T-helper 2 cell (primary cell): Measurements from ENCODE around the gene GALNS.
"Not testable (repeated sequence)": the region's sequence is repeated elsewhere in the genome, so short reads cannot be mapped to it uniquely, and the experiment has no call there.

ENCODE experiments used
- DNase-seq, 5 experiments: peaks; one replicate each; pipeline versions ENCODE4 v3.0.0 to v3.0.0-alpha.2; 2012 to 2022

The GALNS gene

DNA sequence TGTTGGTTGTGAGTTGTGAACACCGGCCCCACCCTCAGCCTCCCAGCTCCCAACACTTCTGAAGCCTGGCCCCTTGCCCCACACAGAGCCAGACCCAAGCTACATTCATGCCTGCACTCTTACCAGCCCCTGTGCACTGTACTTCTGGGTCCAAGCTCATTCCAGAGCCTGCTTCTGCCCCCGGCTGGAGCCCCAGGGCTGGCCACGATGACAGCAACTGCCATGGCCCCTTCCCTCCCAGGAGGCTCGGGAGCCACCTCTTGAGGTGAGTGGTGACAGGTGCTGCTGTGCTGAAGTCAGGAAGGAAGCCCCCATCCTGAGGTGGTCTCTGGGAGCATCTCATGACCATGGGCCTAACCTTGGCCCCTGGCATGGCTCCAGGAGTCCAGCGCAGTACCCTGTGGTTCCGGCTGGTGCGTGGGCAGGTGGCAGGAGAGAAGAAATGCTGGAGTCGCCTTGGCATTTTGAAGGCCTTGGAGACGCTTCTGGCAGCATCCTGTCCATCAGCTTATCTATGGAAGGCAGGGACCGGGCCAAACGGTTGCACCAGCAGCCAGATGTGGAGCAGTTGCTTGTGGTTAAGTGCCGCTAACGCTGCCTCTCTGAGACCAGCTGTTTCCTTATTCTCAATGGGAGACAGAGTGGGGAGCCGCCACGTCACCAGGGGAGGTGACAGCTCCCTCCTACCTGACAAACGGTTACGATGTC is 57.0 kb downstream of the GALNS start:
- DNase-seq: no peak

GRCh38 chr16:88798772-88799455 is 57.8 kb downstream of the GALNS start:
- DNase-seq: no peak

DNA sequence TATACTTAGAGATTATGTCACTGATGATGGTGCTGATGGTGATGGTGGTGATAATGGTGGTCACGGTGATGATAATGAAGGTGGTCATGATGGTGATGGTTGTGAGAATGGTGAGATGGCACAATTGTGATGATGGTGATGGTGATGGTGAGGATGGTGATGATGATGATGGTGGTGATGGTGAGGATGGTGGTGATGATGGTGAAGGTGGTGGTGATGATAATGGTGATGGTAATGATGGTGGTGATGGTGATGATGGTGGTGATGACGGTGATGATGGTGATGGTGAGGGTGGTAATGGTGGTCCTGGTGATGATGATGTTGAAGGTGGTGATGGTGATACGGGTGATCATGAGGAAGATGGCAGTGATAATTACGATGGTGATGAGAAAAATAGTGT is 58.7 kb downstream of the GALNS start:
- no peak for DNase-seq

DNA sequence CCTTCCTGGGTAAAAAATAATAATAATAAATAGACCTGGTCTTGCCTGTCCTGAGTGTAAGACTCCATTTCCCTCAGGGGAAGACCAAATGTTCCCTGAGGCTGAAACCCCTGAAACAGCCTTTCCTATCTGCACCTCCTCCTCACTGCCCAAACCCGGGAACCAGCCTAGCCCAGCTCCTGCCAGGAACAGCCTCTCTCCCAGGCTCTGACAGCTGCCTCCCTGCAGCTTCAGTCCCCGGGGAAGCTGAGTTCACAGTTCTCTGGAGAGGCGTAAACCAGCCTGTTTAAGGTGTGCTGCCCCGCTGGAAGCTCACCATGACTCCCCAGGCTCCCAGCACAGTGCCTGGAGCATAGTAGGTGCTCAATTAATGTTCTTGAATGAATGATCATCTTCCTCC is 60.5 kb downstream of the GALNS start:
- no peak for DNase-seq

GRCh38 chr16:88793251-88793954 is 63.3 kb downstream of the GALNS start:
- no peak for DNase-seq

GRCh38 chr16:88792668-88793250 is 64.0 kb downstream of the GALNS start:
- no peak for DNase-seq

- DNase-seq: no peak
Measured at GRCh38 chr16:88792078-88792550, 64.6 kb downstream of the GALNS start.

- DNase-seq: peak in 3 of 5 experiments; percentile 51 to 88 (median 56)
Measured at GRCh38 chr16:88790312-88791211, 66.2 kb downstream of the GALNS start.

GRCh38 chr16:88789594-88789993 is 67.2 kb downstream of the GALNS start:
- DNase-seq: no peak

DNA sequence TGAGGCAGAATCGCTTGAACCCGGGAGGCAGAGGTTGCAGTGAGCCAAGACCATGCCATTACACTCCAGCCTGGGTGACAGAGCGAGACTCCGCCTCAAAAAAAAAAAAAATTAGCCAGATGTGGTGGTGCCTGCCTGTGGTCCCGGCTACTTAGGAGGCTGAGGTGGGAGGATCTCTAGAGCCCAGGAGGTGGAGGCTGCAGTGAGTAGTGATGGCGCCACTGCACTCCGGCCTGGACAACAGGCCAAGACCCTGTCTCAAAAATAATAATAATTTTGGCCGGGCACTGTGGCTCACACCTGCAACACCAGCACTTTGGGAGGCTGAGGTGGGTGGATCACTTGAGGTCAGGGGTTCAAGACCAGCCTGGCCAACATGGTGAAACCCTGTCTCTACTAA is 68.0 kb downstream of the GALNS start:
- not testable (repeated sequence) for DNase-seq

DNA sequence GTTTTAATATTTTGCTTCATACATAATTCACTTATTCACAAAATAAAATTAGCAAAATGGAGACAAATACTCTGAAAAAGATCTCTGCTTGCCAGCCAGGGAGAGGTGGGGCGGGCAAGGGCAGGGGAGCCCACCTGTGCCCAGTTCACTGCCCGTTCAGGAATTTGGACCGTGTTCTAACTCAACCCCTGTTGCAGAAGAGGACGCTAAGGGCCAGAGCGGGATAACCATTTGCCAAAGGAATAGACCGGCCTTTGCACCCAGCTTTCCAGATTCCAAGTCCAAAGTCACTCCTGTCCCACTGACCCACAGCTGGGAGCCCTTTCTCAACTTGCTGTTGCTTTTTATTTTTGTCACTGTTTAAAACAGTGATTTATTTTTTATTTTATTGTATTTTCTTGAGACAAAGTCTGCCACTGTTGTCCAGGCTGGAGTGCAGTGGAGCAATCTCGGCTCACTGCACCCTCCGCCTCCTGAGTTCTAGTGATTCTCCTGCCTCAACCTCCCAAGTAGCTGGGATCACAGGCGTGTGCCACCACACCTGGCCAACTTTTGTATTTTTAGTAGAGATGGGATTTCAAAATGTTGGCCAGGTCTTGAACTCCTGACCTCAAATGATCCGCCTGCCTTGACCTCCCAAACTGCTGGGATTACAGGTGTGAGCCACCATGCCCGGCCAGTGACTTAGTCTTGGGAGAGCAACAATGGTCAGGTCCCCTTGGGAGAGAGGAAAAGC is 69.0 kb downstream of the GALNS start:
- no peak for DNase-seq

GRCh38 chr16:88785106-88785924 is 71.4 kb downstream of the GALNS start, which contains the start of gene PIEZO1:
PIEZO1 (minus strand) TSS chr16:88785220; CDS start chr16:88784964, 256 bp downstream.
- peak; percentile 69 to 82 (median 78) for DNase-seq

DNA sequence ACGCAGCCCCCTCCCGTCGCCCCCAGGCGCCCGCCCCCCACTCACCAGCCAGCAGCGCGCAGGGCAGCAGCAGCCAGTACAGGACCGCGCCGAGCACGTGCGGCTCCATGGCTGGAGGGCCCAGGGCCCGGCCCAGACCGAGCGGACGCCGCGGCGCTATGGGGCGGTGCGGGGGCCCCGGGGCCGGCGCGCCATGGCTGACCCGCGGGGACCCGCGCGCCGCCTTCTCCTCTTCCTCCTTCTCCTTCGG is 72.0 kb downstream of the GALNS start:
- no peak for DNase-seq

DNA sequence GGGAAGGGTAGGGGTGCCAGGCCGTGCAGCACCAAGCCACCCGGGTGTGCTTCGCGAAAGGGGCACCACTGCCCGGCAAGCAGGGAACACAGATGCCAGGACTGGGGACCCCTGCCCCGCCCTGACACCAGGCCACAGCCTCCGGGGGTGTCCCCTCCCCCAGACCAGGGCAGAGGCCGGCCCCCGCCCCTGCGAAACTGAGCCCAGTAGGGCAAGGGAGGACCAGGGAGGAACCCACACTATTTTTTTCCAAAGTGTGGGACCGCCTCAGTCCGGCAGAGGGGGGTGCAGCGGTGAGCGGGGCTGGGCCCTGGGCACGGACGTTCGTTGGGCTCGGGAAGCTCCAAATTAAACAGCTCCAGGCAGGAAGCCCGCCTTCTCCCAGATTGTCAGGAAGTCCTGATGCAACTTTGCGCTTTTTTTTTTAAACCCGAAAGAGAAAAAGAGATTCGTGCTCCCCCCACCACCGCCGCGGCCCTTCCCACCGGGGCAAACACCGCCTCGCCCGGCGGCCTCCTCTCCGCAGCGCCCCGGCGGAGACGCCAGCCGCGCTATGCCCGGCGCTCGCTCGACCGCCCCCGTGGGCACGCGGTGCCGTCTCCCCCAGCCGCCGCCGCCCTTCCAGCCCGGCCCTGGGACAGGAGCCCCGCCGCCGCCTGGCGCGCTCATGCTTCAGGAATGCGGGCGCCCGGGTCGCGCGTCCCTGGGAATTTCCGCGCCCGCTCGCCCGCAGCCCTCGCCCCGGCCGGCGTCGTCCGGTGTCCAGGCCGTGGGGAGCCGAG is 72.5 kb downstream of the GALNS start:
- DNase-seq: peak in 3 of 5 experiments; percentile 33 to 46 (median 44)

DNA sequence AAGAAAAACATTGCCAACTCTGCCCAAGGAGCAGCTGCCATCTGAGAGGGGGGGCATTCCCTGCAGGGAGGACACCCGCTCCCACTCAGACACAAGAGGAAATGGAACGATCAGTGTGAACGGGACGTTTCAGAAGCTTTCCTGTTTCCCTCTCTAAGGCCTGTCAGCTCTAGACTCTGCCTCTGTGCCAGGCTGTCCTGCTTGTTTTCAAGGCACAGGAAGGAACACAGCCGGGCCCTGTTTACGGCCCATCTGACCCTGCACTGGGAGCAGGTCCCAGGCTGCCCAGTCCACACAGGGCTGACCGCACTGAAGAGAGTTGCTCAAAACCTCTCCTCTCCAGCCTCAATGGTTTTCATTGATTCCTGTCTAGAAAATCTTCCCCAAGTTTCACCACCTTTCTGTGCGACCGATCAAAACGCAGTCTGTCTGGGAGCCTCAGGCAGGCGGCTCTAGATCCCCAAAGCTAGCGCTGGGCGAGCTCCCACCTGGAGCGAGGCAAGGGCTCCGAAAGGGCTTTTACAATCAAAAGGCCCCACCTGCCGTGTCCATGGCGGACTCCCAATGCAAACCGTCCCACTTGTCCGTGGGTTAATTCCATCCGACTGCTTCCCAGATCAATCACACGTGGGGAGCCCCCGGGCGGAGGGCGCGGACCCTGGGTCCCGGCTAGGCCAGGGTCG is 73.2 kb downstream of the GALNS start:
- no peak for DNase-seq

- peak in 3 of 5 experiments; percentile 27 to 79 (median 74) for DNase-seq
Measured at GRCh38 chr16:88782454-88783390, 74.0 kb downstream of the GALNS start.

DNA sequence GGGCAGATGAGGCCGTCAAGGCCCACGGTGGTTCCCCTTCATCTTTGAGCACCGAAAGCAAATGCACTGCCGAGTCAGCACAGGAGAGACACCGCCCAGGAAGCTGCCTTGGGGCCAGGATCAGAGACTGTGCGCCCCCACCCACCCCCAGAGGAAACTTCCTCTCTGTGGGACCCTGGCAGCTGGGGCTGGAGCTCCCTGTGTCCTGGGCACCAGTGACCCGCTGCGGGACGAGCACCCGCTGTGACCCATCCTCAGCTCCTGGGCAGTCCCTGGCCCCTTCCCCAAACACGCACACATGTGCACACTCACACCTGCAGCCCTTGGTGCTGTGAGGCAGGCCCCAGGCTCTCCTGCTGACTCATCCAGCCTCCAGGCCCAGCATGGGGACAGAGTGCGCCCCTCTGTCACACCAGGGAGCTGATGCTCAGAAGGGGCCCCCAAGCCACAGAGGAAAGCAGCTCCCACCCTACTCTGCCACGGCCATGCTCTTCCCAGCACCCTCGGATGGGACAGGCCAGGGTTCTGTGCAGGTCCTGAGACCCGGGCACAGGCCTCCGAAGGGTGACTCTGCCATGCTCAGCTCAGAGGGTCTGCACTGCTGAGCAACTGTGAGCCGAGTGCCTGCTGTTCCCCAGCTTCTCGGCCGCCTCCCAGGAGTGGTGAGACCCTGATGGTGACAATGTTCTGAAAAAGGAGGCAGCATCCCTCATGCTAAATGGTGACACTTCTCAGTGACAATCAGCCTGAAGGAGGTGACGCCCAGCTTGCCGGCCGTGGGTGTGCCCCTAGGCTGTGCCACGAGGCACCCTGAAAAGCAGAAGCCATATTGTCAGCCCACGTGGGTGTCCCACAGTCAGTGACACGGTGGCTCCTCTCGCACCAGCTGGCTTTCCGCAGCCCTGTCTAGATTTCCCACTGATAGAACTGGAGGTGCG is 75.3 kb downstream of the GALNS start:
- DNase-seq: peak; percentile 38 to 88 (median 62)
